Placental epithelial cell (primary cell): ENCODE results near the gene FER. TPM values are rescaled to one million over a fixed set of nuclear protein-coding genes. Genes with fewer than 3 reads are reported as not detected.

Source experiments
- small RNA-seq: library from RNA; depleted of rRNA; stranded (forward); fragments of <200 nt; gene quantifications from one replicate; pipeline ENCODE3, GENCODE V24; 2012
- total RNA-seq: library from RNA; depleted of rRNA; stranded (reverse); fragments of >200 nt; gene quantifications from 2 replicates; pipeline ENCODE4 v1.2.3, GENCODE V29; 2012

Gene FER
- 60.5 and 78.8 TPM in 2 replicates for total RNA-seq

GRCh38 chr5:108747774-108748400 lies at the start of gene FER:
Gene FER (plus strand): TSS chr5:108747897. CDS start chr5:108798183, 50,286 bp downstream.

Small RNAs within 50 kb of the gene (small RNA-seq; reads per million reads assigned to genes)
- gene AC109481.1 (0.26 reads per million), gene RF00019 (not detected), gene RNU6-47P (0.37 reads per million, percentile 15 among the genes with 10 or more reads in this experiment)
